NCI-H524 (cell line): ENCODE results near the gene LBR.

ENCODE experiments used
- DNase-seq, 2 experiments: peaks; one replicate each; lab custom pipeline; 2025; lab: John Stamatoyannopoulos, UW

The LBR gene

GRCh38 chr1:225464851-225465792 lies 37.3 kb upstream of the LBR start:
- peak; percentile 41 to 84 for DNase-seq

- peak; percentile 73 to 83 for DNase-seq
Observed at GRCh38 chr1:225462714-225463574, 35.1 kb upstream of the LBR start.

- peak; percentile 42 to 73 for DNase-seq
Observed at GRCh38 chr1:225462429-225462713, 34.5 kb upstream of the LBR start.

- peak; percentile 65 to 73 for DNase-seq
Observed at GRCh38 chr1:225461533-225462428, 33.9 kb upstream of the LBR start.

DNA sequence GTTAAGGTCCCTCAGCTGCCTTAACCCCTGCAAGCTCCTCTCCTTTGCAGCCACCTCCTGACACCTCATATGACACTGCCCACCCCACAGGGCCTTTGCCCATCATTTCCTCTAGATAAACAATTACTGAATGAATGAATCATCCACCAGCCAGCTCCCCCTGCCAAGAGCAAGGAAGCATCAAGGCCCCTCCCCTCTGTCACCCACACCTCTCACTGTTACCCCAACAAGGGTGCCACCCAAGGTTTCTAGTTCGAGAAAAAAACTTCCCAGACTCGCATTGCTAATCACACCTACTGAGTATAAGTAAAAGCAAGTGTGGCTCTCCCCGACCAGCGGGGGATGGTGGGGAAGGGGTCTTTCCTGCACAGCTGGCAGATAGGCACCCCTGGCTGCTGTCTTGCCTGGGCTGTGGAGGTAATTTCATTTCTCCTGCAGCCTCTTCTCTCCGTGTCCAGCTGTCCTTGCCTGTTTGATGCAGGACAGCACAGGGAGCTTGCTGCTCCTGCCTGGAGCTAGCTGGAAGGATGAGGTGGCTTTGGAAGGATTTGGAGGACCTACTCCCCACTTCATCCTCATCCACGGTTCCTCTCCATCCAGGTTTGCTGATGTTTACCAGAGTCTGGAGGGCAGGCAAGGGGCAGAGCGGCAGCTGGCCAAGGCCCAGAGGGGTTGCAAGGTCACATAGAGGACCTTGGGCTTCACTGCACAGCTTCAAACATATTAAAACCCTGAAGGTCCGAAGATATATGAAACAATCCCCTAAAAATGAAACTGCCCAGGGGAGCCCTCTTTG lies 33.1 kb upstream of the LBR start:
- DNase-seq, result peak in 1 of 2 experiments; percentile 33

DNA sequence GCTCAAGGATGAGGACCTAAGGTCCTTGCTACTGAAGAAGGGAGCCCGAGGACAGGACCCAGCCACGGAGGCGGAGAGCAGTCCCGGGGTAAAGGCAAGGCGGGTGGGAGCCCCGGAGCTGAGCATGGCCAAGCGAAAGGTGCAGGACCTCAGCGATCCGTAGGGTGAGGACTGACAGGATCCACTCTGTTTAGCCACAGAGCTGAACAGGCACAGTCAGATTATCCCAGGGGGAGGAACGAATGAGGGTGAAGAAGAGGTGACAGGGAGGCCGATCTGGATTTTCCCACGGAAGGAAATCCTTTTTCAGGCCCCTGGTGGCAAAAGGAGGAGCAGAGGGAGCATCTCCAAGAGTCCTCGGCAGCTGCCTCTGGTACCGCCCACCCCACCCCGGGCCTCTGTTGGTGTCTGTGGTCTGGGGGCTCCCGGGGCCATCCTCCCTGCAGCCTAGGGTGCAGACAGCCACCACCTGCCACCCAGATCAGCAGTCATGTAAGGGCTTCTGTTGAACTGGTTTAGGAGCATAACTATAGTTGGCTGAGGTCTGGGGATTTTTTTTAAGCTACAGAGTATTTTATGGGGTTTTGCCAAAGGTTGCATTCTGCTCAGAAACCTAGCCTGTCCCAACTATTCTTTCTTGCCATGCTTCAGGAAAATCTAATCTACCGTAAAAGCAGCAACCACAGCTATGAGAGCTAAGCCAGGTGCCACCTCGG lies 32.3 kb upstream of the LBR start:
- peak in 1 of 2 experiments; percentile 18 for DNase-seq

- DNase-seq, result no peak
Observed at GRCh38 chr1:225458222-225458631, 30.4 kb upstream of the LBR start.

DNA sequence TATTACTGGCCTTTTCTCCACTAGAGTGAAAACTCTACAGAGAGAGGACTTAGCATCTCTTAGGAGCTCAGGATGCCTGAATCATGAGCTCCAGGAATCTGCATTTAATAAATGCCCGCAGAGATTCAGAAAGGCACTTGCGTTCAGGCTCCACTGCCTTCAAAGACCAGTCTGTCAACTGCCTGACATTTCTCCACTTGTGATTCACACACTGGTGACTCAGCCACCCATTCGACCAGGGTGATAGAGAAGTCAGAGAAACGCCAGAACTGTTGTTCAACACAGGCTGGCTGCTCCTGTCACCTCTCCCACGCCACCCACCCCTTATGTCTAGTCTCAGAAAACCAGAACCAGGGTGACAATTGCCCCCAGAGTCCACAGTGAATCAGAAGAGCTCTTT lies 26.9 kb upstream of the LBR start:
- DNase-seq, result no peak

- DNase-seq, result no peak
Observed at GRCh38 chr1:225453797-225454648, 26.2 kb upstream of the LBR start.

DNA sequence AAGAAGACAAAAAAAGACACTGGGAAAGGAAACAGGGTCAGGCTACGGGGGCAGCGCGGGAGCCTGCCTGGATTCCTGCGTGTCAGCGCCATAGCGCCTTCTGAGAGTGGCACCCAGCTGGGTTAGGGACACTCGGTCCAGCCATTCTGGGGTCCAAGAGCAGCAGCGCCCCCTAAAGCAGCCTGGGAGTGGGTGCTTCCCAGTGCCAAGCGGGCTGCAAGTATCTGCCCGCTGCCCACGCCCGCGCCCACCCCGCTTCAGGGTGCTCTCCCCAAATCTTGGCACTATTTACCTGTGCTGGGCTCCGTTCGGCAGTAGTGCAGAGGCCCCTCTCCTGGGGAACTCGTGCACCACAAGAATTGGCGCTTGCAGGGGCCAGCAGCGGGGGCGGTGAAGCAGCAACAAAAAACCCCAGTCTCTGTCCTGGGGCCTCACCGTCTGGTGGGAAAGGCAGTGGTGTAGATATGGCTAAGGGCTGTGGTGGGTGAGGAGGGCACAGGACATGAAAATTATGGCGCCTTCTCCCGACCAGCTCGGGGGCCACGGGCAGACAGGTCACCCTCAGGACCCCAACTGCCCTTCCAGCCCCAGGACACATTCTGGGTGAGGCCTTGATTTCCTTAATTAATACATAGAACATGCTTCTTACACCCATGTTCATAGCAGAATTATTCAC lies 24.1 kb upstream of the LBR start:
- DNase-seq, result no peak

GRCh38 chr1:225451340-225451739 lies 23.5 kb upstream of the LBR start:
- DNase-seq, result no peak

DNA sequence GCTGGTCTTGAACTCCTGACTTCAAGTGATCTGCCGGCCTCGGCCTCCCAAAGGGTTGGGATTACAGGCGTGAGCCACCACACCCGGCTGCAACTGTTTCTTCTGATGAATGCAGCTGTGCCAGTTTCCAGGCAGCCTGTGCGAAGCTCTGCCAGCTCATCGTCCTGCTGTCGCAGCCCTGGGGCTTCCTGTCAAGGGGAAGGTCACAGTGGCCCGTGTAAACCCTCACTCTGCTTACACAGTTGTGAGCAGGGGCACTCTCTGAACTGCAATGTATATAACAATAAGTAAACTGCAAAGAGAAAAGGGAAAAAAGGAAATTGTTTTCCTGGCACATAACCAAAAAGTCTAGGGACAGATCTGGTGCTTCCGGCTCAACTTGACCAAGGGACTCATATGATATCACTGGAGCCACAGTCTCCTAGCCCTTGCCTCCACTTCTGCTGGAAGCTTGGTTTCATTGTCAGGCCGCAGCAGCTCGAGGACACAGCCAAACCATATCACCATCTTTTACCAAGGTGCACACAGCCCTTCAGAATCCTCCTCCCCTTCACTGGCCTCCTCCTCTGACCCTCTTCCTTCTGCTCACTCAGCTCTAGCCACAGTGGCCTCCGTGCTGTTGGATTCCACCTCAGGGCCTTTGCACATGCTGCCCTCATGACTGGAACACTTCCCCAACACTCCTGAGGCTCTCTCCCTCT lies 22.8 kb upstream of the LBR start:
- no peak for DNase-seq

DNA sequence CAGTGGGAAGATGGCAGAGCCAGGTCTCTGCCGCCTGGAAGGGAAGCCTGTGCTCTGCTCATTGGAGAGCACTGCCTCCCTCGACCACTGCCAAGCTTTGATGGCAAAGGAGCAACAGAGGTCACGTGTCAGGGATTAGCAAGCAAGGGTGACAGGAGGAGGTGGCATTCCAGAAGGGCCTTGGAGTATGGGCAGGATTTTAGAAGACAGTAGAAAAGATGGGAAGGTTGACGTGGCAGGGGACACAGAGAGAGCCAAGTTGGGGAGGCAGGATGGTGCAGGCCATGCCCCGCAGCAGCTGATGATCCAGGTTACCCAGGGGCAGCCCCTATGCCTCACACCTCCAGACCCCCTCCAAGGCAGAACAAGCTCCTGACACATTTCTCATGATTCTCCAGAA lies 21.9 kb upstream of the LBR start:
- DNase-seq, result no peak

DNA sequence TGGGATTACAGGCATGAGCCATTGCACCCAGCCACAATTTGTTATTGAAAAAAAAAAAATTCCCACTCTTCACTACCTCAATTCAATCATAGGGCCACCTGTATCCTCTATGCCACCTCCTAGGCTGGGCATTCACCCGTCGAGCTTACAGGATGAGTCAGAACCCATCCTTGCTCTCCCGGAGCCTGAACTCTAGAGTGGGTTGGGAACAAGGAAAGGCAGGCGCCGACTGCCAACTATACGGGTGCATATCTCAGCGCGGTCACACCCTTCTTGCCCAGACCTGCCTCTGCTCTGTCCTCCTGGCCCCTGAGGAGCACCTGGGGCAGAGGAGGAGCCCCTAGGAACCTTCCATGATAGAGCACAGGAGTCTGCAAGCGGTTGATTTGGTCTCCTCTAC lies 21.4 kb upstream of the LBR start:
- no peak for DNase-seq

DNA sequence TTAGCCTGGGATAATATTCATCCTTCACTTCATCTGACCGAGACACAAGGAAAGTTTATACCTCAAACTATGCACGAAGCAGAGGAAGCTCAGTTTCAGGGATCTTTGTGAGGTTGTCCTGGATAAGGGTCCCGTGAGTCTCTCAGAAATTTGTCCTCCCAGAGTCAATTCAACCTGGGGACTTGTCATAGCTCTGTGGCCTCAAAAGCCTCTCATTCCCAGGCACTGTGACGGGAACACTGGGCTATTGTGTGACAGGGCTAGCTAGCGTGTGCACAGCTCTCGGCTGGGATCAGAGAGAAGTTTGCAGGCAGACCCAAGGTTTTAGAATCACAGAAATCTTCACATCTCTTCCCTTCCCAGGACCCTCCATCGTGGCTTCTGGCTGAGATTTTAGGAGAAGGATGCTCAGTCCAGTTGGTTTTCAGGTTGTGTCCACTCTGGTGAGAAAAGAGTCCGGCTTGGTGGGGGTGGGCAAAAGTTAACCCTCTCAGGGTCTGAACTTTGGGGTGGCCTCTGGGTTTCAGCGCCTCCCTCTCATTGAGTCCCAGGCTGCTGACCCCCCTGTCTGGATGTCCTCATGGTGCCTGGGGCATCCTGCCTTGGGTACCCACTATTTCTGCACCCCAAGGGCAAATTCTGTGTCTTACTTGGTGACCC lies 20.4 kb upstream of the LBR start:
- DNase-seq, result no peak

- no peak for DNase-seq
Observed at GRCh38 chr1:225447650-225448089, 19.8 kb upstream of the LBR start.

GRCh38 chr1:225446981-225447615 lies 19.3 kb upstream of the LBR start:
- no peak for DNase-seq
